GM13977 (cell line): Measurements from ENCODE around the gene WSB1.

Experiments
- DNase-seq: peaks from one replicate; pipeline ENCODE4 v3.0.0; 2012; ENCODE audit warnings: low spot score
- in situ Hi-C: fragments of 300-500 bp; cut with MboI; formaldehyde crosslinking; loops from one replicate; pipeline ENCODE4 v1.12.0; 2022; ENCODE audit warnings: low sequenced_read_pairs, low pct_unique_long_range_greater_than_20kb, mixed read lengths, inconsistent platforms; ENCODE audit not compliant: unreplicated experiment
- TF ChIP-seq, protein P1 (sequence below): IDR thresholded peaks from 2 replicates; pipeline ENCODE4 v1.5.1; 2012; ENCODE audit warnings: mild to moderate bottlenecking, control low read depth; ENCODE audit not compliant: insufficient read depth; ENCODE audit errors: extremely low read depth, missing control alignments

WSB1 gene

DNA sequence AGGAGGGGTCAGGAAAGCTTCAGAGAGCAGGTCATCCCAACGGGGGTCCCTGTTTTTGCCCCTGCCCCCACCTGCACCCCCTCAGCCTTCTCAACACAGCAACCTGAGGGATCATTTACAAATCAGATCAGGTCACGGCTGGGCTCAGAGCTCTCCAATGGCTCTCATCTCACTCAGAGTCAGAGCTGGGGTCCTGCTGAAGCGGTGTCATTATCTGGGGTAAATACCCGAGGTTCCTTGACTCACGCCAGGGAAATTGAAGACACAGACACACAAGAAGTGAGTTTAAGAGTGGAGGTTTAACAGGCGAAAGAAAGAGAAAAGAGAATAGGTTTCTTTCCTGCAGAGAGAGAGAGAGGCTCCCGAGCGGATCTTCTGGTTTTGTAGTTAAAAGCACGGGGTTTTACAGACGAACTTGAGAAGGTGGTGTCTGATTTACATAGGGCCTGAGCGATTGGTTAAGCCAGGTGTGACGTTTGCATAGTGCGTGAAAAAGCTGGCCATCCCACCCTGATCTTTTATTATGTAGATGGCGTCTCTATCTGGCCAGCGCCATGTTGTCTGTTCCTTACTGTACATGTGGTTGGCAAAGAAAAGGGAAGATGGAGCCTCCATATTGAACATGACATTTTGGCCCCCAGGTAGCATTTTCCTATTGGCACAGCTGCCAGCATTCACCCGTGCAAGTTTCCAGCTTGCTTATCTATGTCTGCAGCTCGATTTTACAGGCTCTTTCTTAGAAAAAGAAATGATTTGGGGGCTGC lies 51.4 kb downstream of the WSB1 start:
- DNase-seq: no peak
- TF ChIP-seq, protein P1, sequence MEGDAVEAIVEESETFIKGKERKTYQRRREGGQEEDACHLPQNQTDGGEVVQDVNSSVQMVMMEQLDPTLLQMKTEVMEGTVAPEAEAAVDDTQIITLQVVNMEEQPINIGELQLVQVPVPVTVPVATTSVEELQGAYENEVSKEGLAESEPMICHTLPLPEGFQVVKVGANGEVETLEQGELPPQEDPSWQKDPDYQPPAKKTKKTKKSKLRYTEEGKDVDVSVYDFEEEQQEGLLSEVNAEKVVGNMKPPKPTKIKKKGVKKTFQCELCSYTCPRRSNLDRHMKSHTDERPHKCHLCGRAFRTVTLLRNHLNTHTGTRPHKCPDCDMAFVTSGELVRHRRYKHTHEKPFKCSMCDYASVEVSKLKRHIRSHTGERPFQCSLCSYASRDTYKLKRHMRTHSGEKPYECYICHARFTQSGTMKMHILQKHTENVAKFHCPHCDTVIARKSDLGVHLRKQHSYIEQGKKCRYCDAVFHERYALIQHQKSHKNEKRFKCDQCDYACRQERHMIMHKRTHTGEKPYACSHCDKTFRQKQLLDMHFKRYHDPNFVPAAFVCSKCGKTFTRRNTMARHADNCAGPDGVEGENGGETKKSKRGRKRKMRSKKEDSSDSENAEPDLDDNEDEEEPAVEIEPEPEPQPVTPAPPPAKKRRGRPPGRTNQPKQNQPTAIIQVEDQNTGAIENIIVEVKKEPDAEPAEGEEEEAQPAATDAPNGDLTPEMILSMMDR: no peak
- in situ Hi-C loops: loop anchor here (10.0 kb wide), 1 partner anchor 111 kb away; no protein-coding TSS in a partner anchor

DNA sequence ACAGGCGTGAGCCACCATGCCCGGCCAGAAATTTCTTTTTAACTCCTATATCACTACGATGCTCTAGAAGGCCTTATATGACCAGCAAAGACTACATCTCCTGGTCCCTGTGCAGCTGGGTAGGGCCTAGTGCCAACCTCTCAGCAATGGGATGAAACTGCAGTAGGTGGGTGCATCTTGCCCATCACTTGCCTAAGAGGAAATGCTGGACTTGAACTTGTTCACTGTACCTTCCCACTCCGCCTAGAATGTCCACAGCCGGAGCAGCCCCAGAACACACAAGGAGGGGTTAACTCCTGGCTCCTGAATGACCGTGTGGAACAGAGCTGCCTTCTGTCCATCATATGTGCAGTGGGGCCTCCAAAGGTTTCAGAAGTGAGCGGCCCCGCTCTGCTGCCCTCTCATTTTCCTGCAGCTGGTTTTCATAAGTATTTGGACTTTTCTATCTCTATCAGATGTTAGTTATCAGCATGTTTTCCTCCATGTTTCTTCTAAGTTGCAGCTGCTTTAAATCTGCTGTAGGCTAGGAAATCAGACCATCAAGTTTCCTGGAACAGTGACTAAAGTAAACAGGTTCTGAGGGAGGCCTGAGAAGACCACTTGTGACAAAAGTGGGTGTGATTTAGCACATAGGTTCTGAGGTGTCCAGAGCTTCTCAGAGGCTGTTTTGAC lies 52.5 kb downstream of the WSB1 start:
- TF ChIP-seq, protein P1: no peak
- in situ Hi-C loops: loop anchor here (10.0 kb wide), 1 partner anchor 112 kb away; no protein-coding TSS in a partner anchor
- DNase-seq: no peak

DNA sequence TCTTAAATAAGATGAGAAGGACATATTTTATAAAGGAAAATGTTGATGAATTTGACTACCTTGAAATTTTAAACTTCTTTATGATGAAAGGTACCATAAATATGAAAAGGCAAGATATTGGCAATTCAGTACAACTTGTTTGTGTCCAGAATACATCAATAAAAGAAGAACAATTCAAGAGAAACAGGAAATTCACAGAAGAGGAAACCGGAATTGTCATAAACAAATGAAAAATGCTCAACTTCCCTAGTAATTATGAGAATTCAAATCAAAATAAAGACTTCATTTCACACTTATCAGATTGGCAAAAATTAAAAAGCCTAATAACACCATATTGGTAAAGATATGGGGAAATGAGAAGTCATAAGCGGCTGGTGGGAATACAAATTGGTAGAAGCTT lies 54.3 kb downstream of the WSB1 start:
- TF ChIP-seq, protein P1: no peak
- no peak for DNase-seq
- in situ Hi-C loops: loop anchor here (10.0 kb wide), 1 partner anchor 113 kb away; no protein-coding TSS in a partner anchor

DNA sequence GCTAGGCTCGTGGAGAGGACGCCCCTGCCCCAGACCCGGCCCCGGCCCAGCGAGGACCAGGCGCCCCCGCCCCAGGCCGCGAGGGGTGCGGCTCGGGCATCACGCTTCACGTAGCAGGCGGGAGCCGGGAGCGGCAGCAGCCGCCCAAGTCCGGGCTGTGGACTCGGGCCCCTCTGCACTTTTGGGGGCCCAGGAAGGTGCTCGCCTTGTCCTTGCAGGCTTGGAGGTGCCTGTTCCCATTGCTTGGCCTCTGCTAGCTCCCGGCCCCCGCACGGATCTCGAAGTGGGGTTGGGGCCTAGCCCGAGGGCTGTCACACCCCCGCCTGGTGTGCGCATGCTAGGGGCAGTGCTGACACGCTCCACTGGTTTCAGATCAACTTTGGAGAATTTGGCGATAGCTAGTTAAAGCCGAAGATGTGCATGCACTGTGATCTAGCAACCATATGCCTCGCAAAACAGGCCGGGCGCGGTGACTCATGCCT lies 55.7 kb downstream of the WSB1 start:
- in situ Hi-C loops: loop anchor here (10.0 kb wide), 2 partner anchors 115 to 245 kb away; no protein-coding TSS in a partner anchor
- TF ChIP-seq, protein P1: no peak
- DNase-seq: no peak

DNA sequence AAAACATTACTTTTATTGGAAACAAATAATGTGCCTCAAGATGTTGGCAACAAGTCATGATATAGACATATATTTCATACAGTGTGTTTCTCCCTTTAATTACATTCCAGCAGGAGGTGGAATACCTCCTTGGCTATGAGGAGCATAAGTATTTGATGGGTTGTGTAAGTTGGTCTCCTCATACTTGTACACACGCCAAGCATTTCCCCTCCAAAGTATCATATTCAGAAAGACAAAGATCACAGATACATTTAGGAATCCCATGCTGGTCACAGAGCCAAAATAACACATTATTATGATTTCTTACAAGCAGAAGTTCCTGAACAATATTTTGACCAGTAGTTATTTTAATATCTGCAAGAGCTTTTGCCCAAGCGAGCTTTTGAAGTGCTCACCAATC lies 57.8 kb downstream of the WSB1 start:
- in situ Hi-C loops: loop anchor here (10.0 kb wide), 1 partner anchor 243 kb away; no protein-coding TSS in a partner anchor

DNA sequence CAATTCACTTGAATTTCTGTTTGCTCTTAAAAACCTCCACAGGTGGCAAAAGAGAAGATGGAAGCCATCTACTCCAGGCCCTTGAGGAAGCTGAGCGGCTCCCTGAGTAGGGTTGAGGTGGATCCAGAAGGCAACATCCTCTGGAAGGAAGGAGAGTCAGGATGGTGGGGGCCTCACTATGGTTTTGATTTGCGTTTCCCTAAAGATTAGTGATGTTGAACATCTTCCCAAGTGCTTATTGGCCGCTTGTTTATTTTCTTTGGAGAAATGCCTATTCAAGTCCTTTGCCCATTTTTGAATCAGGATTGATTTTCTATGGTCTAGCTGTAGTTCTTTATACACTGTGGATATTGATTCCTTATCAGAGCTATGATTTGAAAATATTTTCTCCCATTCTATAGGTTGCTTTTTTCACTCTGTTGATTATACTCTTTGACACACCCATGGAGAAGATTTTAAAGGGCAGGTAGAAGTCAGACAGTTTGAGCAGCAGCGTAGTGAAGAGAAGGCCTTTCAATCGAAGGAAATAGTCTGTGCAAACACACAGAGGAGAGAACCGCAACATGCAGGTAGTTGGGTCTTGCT lies 58.6 kb downstream of the WSB1 start:
- in situ Hi-C loops: loop anchor here (10.0 kb wide), 1 partner anchor 242 kb away; no protein-coding TSS in a partner anchor
- no peak for DNase-seq
- TF ChIP-seq, protein P1: no peak

More for the DNA sequence above, 57.8 kb downstream of the WSB1 start:
- DNase-seq: no peak
- TF ChIP-seq, protein P1: no peak
